A673 (cell line): Measurements from ENCODE around the gene MRPL51.

Source experiments
- CTCF ChIP-seq: fragments of 300-800, 200-600 bp; sonication (generic); conservative IDR thresholded peaks from 2 replicates; pipeline ENCODE4 v1.5.1; 2017; ENCODE audit warnings: low read depth, mild to moderate bottlenecking, antibody characterized with exemption, low read length, moderate library complexity, mixed read lengths
- EZH2 ChIP-seq: fragments of 200-600 bp; sonication (generic); IDR thresholded peaks from 2 replicates; pipeline ENCODE4 v1.6.1; 2017; ENCODE audit warnings: borderline replicate concordance, low read depth, mild to moderate bottlenecking, mixed read lengths, antibody characterized with exemption, low read length; ENCODE audit not compliant: poor library complexity, severe bottlenecking

GRCh38 chr12:6466184-6466573 lies 26.9 kb downstream of the MRPL51 start:
- no peak for TF ChIP-seq CTCF
- no peak for TF ChIP-seq EZH2
